Astrocyte (in vitro differentiated cells and primary cell): Measurements from ENCODE around the gene MRPL41.

Experiments used
- CTCF ChIP-seq: IDR thresholded peaks from 2 replicates; pipeline ENCODE4 v1.5.1; 2011; ENCODE audit warnings: low read depth, mild to moderate bottlenecking, inconsistent platforms, low read length, moderate library complexity; ENCODE audit not compliant: insufficient read depth
- EZH2 ChIP-seq: IDR thresholded peaks from 2 replicates; pipeline ENCODE4 v1.6.1; 2012; ENCODE audit warnings: mild to moderate bottlenecking, low read length, inconsistent platforms; ENCODE audit not compliant: insufficient read depth

- TF ChIP-seq CTCF: no peak
- TF ChIP-seq EZH2: no peak
These were observed 49.4 kb upstream of the MRPL41 start for GRCh38 chr9:137502008-137502911.
